Suppressor macrophage treated with lipopolysaccharide for 1 hour (primary cell): ENCODE data around the gene BRD3OS.
A peak's percentile ranks its signal among the peaks of the same experiment; 100 is the strongest.

Experiments
- DNase-seq, 3 donors: peaks; one replicate each; pipeline ENCODE4 v3.0.0-alpha.2; 2020 to 2022

The BRD3OS gene

GRCh38 chr9:134053941-134054761, 28.9 kb downstream of the BRD3OS start:
- DNase-seq: no peak

GRCh38 chr9:134054891-134055811, 29.9 kb downstream of the BRD3OS start:
- no peak for DNase-seq

- peak in 1 of 3 donors; percentile 32 for DNase-seq
Observed at GRCh38 chr9:134055981-134056461, 30.7 kb downstream of the BRD3OS start.

- DNase-seq: no peak
Observed at GRCh38 chr9:134056483-134057306, 31.4 kb downstream of the BRD3OS start.

- no peak for DNase-seq
Observed at GRCh38 chr9:134057307-134057657, 32.0 kb downstream of the BRD3OS start.

GRCh38 chr9:134057751-134058701, 32.7 kb downstream of the BRD3OS start:
- DNase-seq: no peak

GRCh38 chr9:134058716-134059115, 33.4 kb downstream of the BRD3OS start:
- DNase-seq: peak in 1 of 3 donors; percentile 32

GRCh38 chr9:134059188-134059641, 33.9 kb downstream of the BRD3OS start:
- DNase-seq: no peak

- DNase-seq: peak; percentile 93 to 98 (median 97)
Observed at GRCh38 chr9:134059661-134060395, 34.5 kb downstream of the BRD3OS start.

- no peak for DNase-seq
Observed at GRCh38 chr9:134060546-134060945, 35.3 kb downstream of the BRD3OS start.

- no peak for DNase-seq
Observed at GRCh38 chr9:134061019-134061687, 35.9 kb downstream of the BRD3OS start.

- DNase-seq: no peak
Observed at GRCh38 chr9:134061688-134062371, 36.5 kb downstream of the BRD3OS start.

GRCh38 chr9:134062461-134063087, 37.3 kb downstream of the BRD3OS start:
- DNase-seq: no peak

- DNase-seq: no peak
Observed at GRCh38 chr9:134063088-134063570, 37.8 kb downstream of the BRD3OS start.

- DNase-seq: no peak
Observed at GRCh38 chr9:134063571-134064450, 38.5 kb downstream of the BRD3OS start.

- DNase-seq: no peak
Observed at GRCh38 chr9:134064711-134065110, 39.4 kb downstream of the BRD3OS start.

GRCh38 chr9:134065612-134066419, 40.5 kb downstream of the BRD3OS start:
- peak; percentile 83 to 89 (median 84) for DNase-seq
